ENCODE data around the gene GUCA2B. TPM values are rescaled to one million over a fixed set of nuclear protein-coding genes. Genes with fewer than 3 reads are reported as not detected.

GUCA2B gene
- total RNA-seq, 1 experiment from 2014 or later: not detected

DNA sequence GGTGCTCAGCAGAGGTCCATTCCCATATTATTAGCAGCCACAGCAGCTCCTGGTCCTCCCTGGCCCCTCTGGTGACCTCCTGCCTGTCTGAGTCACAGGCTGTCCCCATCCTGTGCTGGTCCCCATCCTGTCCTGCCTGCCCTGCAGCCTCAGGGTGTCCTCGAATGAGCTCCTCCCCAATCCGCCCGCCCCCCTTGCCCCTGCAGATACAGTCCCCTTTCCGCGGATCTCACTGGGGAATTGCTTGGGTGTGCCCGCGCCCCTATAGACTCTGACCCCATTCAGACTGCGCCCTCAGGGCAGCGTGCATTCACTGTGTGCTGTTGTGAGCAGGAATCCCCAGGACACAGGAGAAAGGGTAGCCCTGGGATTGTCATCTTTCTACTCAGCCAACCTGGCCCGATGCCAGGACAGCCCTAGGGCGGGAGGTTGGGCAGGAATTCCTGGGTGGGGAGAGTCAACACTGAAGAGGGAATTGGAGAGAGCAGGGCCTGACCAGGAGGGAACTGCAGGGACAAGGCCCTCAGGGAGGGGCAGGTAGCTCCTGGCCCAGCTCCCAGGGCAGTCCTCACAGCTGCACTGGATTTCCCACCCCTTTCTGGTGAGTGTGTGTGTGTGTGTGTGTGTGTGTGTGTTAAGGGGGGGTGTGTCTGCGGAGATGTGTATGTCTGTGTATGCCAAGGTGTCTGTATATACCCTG is 12.5 kb downstream of the GUCA2B start:
- DNase-seq (ENCODE audit: low read depth): peak; percentile 91

DNA sequence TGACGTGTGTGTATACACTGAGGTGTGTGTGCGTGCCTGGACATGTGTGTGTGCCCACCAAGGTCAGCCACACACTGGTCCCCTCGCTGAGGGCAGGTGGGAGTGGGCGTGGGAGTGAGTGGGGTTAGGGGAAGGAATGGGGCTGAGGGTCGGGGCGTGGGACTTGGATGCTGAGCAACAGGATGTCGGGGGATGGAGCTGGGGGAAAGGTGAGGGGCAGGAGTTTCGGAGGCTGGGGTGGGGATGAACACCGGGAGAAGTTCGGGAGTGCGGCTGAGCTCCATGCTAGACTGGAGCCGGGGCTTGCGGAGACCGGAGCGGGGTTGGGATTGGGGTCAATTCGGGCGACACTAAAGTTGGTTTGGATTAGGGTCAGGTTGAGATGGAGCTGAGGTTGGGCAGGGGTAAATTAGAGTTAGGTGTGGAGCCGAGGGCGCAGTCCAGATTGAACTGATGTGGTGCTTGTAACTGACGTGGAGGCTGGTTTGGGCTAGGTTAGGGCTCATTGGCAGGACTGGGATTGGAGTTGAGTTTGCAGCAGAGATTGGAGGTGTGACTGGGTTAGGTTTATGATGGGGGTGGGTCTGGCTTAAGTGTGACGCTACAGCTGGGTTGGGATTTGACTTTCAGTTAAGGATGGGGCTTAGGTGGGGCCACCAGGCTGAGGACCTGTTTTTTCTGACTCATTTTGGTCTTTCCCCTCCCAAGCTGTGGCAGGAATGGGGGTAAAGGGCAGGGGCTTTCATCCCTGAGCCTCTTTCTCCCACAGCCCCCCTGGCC is 14.6 kb downstream of the GUCA2B start:
- no peak for DNase-seq (ENCODE audit: low read depth)

DNA sequence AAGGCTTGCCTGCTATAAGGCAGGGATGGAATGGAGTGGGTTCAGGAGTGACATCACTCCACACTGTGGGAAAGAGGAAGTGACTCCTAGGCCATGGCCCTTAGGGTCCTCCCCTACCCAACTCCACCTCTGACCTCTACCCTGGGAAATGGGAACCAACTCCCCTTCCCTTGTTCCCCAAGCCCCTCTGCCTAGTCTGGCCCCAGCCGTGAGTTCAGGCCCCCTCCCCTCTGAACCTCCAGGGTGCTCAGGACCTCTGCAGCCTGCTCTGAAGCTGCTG is 15.1 kb downstream of the GUCA2B start:
- no peak for DNase-seq (ENCODE audit: low read depth)

DNA sequence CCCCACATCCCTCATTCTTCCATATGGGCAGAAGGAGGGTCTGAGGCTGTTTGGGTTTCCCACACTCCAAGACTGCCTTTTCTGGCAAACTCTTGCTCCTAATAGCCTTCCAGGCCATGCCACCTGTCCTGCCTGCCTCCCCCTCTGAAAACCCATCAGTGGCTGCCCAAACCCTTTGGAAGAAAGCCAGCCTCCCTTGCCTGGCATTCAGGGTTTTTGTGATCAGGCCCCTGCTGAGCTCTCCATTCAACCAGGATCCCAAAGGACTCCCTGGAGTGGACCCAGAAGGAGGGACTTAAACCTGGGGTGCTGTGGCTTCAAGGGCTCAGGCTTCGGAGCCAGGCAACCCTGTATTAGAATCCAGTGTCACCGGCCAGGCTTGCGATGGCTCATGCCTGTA is 15.6 kb downstream of the GUCA2B start:
- DNase-seq (ENCODE audit: low read depth): no peak

DNA sequence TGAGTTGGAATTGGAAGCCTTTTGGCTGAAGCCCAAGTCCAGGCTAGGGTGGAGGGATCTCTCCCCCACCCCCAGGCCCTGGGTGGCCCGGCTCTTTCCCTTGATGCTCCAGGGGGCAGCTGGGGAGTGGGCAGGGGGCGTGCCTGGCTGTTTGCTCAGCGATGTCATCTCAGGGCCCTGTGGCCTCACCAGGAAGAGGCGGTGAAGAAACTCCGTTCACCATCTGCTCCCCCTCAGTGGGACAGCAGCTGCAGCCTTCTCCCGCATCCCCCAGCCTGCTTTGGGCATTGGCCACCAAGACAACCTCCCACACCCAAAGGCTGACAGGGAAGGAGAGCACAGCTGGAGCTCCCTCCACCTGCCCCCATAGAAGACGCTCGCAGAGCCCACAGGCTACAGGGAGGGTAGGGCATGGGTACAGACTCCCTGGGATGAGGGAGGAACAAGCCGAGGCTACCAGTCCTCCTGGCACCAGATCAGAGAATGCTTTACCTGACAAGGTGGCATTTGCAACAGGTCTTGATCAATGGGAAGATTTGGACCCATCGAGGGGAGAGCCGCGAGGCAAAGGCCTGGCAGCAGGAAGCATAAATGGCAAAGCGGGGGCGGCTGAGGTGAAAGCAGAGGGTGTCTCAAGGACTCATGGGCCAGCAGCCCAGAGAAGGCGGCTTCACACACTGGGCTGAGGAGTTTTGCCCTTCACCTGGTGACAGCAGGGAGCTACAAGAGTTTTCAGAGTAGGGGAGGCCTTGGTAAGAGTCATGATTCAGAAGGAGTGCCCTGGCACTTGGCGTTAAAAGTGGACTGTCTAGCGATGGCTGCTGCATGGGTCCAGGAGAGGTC is 17.8 kb downstream of the GUCA2B start:
- no peak for DNase-seq (ENCODE audit: low read depth)

DNA sequence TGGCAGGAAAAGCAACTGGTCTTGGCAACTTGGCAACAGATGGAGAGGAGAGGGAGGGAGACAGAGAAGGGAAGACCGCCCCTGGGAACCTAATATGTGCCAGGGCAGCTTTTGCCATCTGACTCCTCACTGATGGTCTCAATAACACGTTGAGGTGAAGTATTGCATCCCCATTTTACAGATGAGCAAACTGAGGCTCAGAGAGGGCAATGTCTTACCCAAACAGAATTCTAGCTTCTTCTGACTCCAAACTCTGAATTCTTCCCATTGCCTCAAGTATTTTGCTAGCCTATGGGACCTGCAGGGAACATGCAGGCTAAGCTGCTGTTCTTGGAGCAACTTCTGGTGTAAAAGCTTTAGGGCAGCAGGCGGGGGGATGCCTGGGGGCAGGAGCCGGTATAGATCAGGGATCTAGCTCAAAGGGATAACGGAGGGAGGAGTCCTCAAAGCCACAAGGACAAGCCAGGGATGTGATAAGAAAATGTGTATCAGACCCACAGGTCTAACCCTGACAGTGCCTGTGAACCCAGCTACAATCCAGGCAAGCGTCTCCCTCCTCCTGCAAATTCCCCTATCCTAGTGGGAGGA is 18.6 kb downstream of the GUCA2B start:
- DNase-seq (ENCODE audit: low read depth): no peak

DNA sequence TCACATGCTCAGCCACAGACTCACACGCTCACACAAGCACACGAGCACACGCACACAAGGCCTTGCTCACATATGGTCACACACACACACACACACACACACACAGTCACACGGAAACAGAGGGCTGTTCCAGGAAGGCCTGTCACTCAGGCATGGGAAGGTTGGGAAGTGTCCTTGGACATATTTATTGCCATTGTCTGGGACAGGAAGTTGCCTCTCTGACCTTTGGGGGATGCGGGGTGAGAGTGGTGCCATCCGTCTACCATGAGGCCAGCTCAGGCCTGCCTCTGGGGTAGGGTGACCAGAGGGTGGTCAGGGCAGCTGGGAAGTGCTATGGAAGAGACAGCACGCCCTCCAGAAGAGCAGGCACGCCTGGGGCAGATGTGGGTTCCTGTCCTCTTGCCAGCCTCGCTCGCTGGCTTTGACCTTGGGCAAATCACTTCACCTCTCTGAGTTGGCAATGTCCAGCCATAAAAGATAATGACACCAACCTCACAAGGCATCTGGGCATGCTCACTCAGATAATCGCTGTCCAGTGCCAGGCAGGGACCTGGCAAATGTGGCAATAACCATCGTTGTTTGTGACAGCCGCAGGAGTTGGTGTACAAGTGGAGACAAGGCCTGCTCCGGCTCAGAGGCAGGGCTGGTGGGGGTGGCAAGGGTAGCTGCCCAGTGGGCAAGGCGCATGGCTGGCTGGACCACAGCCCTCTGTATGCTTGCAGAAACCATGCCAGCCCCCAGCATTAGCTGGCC is 19.3 kb downstream of the GUCA2B start:
- no peak for DNase-seq (ENCODE audit: low read depth)

DNA sequence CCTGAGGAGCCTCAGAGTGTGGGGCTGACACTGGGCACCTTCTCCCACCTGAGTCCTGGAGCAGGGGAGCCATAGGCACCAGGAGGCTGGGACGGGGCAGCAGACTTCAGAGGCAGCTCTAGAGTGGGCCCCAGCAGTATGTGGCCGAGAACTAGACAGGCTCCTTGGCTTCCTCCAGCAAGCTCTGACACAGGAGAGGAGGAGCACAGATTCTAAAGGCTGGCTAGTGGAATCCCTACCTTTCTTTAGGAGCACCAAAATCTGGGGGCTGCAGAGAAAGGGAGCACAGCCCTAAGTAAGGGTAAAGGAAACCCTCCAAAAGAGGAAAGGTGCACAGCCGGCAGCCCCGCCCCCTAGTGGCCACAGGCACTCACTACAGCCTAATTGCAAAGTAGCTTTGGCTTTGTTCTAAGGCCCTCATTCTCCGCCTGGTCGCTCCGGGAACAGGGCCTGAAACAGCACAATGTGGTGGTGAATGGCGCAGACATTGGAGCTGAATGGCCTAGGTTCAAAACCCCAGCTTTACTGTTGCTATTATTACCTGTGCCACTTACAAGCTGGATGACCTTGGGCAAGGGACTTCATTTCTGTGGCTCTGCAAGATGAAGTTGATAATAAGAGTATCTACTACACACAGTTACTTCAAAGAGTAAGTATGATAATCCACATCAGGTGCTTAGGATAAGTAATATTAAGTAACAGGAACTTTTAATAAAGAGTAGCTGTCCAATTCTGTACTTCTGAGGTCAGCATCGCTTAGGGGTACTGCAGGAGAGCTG is 20.1 kb downstream of the GUCA2B start:
- DNase-seq (ENCODE audit: low read depth): peak; percentile 43

DNA sequence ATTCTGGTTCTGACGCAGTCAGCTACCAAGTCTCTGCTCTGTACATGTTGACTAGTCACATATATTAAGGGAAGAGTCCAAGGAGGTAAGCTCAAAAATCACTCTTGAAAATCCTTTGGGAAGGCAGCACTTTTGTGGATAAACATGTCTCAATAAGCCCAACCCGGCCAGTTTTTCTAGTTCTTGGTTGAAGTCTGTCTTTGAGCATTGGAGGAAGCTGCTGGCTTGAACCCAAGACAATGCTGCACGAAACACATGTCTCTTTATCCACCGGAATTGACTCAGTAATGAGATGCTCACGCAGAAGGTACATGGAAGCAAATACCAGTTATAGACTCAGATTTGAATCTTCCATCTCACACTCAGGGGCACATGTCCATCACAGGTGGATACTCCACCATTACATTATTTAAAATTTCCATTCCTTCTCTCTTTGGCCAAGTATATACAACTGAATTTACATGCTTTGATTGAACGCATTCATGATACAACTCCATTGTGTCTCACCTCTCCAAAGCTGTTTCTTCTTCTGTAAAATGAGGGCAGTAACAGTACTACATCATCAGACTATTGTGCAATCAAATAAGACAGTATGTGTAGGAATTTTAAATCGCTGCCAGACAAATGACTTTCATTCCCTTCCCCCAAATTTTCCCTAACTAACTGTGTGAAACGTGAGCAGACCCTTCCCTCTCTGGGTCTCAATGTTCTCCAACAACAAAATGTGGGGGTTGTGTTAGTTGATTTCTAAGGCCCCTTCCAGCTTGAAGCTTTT is 20.9 kb downstream of the GUCA2B start:
- DNase-seq (ENCODE audit: low read depth): no peak

DNA sequence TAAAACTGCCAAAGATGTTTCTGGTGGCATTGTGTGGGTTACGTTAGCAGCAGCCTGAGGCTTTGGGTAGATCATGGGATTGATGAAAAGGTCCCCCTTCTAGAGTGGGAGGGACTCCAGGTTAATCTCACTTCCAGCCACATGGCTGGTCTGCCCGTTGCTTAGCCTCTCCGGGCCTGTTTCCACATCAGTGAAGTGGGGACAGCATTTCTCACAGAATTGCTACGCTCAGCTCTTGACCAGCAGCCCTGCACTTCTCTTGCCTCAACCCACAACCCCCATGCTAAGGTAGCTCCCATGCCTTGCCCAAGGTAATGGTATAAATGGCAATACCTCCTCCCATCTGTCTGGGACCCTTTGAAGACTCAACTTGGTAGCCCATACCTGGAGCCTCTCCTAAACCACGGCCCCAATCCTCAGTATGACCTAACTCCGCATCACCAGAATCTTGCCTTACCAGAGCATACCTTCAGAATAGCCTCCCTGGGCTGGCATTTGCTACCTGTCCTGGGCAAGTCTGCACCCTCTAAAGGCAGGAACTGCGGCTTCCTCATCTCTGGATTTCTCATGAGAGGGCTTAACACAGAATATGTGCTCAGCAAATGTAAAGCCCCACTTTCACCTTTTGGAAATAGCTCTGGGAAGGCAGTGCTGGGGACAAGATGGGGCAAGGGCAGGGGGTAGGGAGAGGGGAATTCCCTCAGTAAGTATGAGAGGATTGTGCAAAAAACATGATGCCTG is 22.3 kb downstream of the GUCA2B start:
- DNase-seq (ENCODE audit: low read depth): no peak

DNA sequence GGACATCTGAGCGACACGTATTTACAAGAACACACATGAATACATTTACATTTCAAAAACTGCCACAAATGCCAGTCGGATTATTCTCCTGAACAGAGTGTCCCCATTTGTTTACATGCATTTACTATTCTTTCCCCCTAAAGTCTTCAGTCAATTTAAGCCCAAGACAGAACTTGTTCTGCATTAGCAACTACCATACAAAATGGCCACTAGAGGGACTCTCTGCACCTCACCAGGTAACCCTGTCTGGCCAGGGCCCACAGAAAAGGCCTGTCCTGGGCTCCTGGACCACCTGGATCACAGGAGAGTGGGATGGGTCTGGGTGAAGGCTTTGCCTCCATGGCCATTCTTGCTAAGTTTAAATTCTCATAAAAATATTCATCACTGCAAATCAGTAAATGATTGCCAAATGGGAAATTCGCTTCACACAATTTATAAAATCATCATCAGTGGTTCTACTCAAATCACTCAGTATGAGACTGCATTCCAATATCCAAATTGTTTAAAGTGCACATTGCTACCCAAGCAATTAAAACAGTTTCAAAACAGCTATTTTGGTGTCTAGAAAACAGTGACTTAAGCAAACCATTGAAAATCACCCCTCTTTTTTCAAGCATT is 23.8 kb downstream of the GUCA2B start:
- DNase-seq (ENCODE audit: low read depth): peak; percentile 62

DNA sequence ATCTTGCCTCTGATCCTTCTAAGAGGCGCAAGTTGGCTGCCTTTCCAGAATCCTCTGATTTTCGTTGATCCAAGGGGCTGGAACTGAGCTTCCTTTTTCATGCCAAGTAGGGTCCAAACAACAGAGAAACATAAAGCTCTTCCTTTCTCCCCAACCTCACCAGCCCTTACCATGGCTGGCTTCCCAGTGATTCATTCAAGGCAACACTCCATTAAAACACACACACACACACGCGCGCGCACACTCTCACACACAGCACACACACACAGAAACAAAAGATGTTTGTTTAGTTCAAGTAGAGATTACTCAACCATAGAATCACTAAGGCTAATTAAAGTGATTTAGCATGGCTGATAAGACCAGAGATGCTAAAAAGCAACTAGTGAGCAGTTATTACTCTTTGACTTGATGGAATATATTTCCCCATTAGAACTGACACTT is 24.4 kb downstream of the GUCA2B start:
- DNase-seq (ENCODE audit: low read depth): peak; percentile 86

DNA sequence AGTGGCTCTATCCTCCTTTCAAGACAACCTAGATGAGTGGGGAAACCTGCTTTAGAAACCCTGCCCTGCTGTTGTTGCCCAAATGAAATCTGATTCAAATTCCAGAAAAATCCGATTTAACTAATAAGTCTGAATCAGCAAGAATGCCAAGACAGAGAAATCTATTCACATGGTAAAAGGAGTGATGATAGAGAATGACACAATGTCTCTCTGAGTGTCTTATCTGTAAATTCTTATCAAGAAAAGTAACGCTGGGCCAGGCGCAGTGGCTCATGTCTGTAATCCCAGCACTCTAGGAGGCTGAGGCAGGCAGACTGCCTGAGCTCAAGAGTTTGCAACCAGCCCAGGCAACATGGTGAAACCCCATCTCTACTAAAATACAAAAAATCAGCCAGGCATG is 25.0 kb downstream of the GUCA2B start:
- DNase-seq (ENCODE audit: low read depth): no peak

DNA sequence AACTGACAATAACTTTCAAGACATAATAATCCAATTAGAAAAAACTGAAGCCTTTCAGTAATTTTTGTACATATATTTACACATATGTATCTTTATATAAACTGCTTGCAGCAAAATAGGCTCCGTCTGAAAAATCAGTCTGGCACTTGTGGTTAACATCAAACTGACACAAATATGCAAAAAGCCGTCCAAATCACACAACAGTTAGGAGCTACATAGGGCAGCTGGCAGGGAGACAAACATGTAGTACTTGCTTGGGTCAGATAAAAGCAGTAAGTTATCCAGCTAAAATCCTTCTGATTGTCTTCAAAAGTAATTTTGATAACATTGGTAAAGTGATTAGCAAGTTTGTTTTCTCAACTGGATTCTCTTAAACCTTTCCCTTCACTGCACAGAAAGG is 26.1 kb downstream of the GUCA2B start:
- DNase-seq (ENCODE audit: low read depth): peak; percentile 19

DNA sequence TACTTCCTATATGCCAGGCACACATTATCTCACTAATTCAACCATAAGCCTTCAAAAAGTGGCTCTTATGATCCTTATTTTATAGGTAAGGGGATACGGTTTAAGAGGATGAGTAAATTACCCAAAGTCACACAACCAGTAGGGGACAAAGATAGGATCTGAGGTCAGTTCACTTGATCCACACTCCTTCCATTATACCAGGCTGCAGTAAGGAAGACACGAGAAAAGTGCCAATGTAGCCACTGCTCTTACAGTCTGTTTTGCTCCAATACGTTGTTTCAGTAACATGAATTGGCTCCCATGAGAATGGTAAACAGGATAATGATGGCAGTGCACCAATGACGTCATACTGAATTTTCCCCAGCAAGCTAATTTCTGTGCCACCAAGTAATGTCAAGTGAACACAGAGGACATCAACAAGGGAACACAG is 26.7 kb downstream of the GUCA2B start:
- DNase-seq (ENCODE audit: low read depth): no peak

DNA sequence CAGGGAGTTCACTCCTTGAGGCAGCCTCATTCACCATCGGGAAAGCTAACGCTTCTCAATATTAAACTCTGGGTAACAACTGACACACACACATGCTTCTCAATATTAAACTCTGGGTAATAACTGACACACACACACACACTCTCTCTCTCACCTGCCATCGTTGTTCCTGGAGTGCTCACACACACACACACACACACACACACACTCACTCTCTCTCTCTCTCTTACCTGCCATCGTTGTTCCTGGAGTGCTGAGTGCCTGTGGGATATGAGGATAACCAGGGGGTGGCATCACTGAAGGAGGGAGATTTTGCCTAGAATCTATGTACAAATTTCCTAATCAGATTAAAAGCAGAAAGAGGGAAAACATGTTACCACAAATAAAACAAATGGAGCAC is 28.5 kb downstream of the GUCA2B start:
- no peak for DNase-seq (ENCODE audit: low read depth)

DNA sequence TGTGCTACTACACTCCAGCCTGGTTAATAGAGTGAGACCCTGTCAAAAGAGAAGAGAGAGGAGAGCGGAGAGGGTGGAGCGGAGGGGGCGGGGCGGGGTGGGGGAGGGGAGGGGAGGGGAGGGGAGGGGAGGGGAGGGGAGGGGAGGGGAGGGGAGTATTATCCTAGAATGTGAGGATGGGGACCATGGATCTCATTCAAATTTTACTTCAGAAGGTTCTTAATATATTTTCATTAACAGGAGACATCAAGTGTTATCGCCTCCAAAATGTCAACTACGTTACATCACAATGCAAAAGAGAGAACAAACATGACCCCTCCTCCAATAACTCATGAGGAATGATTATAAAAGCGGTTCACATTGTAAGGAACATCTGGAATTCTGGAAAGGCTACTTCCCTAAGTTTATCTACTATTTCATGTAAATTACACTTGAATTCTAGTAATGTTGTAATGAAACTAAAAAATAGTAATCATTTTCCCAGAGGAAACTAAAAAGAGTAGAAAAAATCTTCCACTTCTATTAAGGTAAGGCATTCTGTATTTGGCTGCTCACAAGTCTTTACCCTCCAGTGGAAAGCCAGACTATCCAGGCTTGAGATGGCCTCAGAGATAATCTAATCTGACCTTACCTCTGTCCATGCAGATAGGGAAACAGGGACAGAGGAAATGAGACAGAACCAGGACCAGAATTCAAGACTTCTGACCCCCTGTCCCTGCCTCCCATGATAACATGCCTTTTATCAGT is 30.2 kb downstream of the GUCA2B start:
- DNase-seq (ENCODE audit: low read depth): no peak

DNA sequence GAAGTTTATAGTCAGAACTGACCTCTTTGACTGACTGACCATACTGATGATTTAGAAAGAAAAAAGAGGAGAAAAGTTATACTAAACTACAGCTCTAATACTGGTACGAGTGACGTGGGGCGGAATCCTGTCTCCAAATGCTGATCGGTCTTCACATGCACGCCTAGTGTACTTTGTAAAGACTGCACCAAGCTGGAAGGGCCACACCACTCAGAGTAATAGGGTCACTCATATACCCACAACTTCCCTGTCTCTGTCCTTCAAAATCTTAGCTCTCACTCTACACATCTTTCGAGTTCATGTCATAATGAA is 30.7 kb downstream of the GUCA2B start:
- DNase-seq (ENCODE audit: low read depth): no peak
